GM21390 (cell line): ENCODE measurements around the gene MID1.

Experiments
- ATAC-seq: cut with Tn5 transposase; IDR thresholded peaks from one replicate; pipeline ENCODE4 v1.9.1; 2021; ENCODE audit not compliant: unreplicated experiment

Gene MID1

DNA sequence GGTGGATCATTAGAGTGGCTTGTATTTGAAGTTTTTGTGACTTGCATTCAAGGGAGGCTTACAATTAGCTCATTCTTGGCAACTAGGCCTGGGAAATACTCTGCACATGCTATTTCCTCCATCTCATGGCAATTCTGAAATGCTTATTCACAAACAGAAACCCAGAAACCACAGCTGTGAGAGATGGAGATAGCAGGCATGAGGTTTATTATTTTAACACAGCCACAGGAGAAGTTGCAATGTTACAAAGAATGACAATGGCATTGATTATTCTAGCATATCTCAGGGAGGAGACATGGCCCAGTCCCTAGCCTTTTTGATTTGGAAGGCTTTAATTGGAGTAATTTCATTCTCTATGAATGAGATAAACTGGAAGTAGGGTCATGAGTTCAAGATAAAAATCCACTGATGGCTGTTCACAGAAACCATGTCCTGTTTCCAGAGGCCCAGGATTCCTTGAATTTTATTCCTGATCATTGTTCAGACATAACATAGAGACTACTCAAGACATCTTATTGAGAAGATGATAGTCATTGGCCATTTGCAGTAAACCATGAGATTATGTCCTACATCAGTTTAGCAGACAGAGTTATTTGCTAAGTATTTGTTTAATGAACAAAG, 123.9 kb downstream of the MID1 start:
- no peak for ATAC-seq

DNA sequence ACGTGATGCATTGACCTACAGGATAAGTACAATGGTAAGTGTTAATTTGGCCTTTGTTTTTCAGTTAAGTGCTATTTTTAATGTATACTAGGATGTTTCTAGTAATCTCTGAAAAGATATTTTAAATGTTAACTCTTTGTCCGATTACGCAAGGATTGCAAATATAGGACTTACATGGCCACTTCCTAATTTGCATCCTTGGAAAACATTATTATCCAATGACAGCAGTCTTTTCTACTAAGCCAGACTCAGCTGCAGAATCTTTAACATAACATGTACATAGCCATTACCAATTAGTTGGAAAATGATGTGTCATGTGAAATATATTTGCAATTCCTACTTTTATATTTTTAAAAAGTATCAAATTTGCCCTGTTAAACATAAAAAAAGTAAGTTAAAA, 124.7 kb downstream of the MID1 start:
- ATAC-seq, result no peak

DNA sequence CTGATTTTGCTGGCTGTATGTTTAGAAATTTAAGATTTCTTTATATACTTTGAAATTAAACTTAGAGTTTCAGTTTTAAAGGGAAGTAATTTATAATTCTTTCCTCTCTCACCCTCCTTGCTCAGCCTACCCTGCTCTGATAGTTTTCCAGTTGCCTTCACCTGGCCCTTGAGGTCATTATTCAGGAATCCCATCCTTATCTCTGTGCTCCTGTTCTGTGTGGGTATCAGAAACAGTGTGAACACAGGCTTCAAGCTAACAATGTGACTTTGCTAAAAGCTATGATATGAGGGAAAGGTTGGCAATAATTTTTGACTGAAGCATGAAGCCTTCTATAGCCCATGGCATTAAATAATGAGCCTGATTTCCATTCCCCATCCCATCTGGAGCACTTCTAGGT, 128.1 kb downstream of the MID1 start:
- ATAC-seq, result no peak

DNA sequence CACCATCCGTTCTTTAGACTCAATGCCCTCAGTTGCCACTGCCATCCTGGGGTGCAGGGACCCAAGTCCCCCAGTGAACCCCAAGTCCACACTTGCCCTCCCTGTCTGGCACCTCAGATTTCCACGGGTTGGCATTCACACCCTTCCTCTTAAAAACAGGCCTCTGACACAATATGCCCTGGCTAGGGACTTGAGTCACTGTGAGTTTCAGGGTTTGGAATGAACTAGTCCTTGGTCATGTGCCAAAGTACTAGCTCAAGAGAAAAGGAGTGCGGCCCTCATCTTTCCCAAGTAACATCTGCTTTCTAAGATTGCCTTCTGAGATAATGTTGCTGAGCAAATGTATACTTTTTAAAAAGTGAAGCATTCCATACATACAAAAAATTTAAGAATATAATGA, 134.0 kb downstream of the MID1 start:
- no peak for ATAC-seq

DNA sequence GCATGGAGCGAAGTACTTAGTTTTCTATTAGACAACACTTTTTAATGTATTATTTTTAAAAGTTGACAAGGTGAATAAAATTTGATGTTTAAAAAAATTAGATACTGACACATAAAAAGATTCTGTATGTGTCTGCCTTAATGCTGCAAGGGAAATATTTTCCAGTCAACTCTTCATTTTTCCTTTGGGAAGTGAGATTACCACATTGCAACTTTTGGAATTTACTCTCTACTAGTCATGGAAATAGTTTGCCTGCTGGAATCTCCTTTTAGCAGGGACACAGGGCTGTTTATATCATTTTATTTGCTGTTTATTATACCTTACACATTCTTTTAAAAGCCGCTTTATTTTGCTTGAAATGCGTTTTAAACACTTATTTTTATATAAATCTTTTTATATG, 135.1 kb downstream of the MID1 start:
- ATAC-seq, result no peak

DNA sequence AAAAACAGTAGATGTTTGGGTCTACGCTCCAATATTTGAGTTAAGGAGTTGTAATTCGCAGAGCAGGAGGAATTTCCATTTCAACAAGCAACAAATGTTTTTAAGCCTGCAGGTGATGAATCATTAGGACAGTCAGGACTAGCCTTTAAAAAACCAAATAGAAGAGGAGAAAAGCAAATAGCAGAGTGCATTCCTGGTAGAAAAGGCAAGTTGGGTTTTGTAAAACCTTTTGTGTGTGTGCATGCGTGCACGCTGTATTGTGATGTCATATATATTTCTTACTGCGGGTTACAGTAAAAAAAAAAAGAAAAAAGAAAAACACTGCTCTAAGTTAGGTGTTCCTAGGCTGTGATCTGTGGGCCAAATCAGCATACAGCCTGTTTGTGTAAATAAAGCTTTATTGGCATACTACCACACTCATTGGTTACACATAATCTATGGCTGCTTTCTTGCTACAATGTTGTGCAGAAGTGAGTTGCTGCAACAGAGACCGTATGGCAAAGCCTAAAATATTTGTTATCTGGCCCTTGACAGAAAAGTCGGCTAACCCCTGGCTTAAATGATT, 135.6 kb downstream of the MID1 start:
- no peak for ATAC-seq

DNA sequence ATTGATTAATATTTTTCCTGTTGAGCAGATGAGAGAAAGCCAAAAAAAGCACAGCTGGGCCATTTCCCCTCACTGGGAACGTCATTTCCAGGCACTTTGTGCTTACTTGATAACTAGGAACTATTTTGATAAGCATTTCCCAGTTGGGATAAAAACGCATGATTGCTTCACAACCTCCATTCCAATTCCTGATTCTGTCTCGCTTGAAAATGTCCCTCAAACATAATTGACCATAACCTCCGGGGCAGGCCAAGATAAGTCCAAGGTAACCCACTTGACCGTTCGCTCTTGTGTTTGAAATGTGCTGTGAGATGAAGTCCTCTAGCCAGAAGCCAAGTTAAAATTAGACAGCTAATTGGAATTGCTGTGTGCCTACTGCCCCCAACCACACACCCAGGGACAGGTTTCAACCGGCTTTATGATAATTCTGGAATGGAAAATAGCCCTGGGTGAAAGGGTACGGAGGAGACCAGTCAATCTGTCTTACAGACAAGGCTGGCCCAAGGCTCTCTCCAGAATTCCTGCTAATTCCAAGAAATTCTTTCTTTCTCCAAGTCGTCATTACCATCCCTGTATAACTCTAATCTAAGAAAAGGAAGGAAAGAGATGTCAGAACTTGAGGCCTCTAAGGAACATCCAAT, 137.1 kb downstream of the MID1 start:
- no peak for ATAC-seq

DNA sequence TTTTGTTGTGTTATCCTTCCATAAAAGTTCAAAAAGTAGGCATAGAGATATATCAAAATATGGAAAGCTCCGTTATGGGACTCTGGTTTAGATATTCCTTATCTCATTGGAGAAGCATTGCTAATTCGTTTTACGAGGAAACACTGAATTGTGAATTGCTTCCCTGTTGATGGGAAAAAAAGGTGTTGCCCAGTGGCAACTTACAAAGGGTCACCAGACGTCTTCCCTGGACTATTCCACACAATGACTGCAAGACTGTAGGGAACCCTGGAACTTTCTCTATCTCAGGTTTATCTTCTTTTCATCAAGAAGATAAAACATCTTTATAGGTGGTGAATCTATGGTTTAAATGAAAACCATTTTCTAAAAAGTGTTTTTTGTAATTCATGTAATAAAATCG, 137.7 kb downstream of the MID1 start:
- ATAC-seq, result no peak

DNA sequence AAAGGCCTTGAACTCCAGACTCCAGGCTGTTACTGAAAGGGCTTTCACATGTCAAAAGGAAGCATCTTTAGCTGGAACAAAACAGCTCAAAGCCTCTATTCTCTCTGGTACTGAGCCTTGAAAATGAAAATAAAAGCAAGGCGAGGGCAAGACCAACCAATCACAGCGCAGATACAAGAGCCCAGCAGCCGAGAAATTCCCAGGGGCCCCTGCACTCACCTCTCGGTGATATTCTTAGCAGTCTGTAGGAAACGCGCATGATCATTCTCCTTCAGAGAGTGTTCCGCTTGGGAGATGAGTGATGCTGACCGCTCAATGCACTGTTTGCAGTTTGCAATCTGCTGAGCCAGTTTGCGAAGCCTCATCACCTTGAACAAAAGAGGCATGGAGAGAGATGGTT, 138.1 kb downstream of the MID1 start:
- ATAC-seq, result peak; percentile 96

DNA sequence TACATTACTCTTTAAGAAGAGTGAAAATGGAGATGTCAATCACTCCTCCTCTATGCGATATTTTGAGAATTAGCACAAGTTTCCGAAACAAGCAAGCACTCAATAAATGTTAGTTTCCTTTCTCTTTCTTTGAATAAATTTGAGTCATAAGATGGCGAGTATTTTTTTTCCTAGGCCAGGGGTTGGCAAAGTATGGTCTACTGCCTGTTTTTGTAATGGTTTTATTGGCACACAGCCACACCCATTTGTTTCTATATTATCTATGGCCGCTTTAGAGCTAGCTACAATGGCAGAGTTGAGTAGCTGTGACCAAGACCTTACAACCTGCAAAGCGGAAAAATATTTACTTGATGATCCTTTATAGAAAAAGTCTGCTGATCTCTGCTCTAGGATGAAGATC, 139.5 kb downstream of the MID1 start:
- ATAC-seq, result no peak

DNA sequence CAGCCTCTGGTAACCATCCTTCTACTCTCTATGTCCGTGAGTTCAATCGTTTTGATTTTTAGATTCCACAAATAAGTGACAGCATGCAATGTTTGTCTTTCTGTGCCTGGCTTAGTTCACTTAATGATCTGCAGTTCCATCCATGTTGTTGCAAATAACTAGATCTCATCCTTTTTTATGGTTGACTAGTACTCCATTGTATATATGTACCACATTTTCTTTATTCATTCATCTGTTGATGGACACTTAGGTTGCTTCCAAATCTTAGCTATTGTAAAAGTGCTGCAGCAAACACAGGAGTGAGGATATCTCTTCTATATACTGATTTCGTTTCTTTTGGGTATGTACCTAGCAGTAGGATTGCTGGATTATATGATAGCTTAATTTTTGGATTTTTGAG, 140.9 kb downstream of the MID1 start:
- ATAC-seq, result no peak

DNA sequence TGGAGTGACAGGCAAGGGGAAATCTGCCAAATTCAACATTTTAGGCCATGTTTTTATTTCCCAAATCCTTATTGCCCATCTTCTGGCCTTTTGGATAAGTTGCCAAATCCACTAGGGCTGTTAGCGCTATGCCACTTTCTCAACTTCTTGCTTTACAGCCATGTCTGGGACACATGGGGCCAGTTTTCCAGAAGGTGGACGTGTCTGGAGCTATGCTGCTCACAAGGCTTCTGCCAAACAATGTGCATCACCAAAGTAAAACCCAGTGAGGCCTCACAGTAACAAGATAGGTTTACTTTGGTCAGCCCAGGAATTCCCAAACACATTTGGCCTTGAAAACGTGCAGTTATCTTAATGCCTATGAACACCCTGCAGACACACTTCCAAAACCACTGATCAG, 142.9 kb downstream of the MID1 start:
- ATAC-seq, result no peak

DNA sequence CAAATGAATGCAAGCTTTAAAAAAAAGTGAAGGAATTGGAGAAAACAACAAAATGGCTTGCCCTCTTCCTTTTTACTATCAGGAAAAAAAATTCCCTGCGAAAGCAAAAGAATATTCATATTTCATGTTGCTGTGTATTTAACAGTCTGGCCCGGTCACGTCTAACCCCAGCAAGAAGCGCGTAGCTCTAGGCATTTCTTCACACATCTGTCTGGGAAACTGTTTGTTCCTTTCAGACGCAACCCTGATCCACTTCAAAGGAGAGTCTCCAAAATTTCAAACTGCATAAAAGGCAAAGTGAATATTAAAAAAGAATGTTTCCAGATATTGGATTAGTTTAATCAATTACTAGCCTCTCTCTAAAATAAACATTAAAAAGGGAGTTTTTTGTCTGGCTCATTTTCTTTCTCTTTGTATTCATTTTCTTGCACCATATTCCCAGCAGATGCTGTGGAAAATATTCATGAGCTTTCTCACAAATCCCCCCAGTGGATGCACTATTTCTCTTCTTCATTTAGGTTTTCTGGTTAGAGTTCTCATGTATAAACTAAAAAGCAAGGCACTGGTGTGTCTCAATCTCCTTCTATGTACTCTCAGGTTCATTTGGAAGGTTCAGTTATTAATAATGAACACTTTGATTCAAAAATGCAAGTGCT, 145.3 kb downstream of the MID1 start:
- no peak for ATAC-seq

DNA sequence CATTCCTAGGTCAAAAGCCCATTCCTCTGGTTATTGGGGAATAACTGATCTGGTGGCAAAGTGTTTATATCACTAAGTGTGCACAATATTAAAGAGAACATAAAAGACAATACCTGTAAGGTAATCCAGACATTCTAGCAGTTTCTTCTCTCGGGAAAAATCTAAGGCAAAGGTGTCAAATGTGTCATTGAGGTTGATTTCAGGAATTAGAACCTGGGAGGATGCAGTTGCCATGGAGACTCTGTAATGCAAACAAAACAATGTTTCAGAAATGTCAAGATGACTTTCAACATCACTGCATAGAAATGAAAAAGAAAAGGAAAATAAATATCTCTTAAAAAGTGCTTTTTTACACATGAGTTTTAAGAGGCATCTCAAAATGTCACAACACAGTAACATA, 145.9 kb downstream of the MID1 start:
- ATAC-seq, result no peak

DNA sequence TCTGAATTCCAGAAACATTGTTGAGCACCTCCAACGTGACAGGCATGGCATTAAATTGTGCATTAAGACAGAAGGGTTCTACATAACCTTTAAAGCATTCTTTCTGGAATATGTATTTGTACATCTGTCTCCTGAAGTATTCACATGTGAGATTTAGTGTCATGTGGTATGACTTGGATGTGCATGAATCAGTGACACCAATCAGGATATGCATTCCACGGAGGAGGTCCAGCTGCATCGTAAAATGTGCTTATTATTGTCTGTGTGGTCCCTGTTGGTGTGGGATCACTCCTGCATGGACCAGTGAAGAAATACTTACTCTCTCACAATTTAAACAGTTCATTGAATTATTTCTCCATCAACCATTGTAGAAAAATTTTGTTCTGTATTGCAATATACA, 149.0 kb downstream of the MID1 start:
- ATAC-seq, result no peak

DNA sequence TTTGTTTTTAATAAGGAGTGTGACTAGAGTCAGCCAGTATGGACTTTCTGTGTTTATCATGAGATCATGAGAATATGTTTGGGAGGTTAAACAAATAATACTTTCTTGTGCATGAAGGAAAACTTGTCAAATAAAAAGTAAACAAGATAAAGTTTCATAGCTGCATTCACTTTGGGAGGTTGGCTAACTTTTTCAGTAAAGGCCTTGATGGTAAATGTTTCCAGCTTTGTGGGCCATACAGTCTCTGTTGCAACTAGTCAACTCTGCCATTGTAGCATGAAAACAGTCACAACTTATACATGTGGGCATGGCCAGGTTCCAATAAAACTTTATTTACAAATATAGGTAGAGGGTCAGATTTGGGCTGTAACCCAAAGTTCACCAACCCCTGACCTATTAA, 150.4 kb downstream of the MID1 start:
- no peak for ATAC-seq

DNA sequence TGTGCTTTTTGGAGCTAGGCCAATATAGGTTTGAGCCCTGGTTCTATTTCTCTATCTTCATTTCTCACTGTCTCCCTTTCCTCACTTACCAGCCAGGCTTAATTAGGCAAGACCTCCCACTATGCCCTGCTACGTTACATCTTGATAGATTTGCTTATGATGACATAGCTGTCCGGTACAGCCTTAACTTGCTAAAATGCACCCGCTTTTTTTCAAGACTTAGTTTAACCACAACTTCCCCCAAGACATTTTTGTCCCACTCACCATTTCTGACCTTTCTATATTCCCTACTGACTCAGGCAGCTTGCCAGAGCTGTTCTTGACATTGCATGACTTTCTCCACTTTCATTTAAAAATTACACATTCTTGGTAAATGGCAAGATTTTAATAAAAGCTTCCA, 152.6 kb downstream of the MID1 start:
- no peak for ATAC-seq

DNA sequence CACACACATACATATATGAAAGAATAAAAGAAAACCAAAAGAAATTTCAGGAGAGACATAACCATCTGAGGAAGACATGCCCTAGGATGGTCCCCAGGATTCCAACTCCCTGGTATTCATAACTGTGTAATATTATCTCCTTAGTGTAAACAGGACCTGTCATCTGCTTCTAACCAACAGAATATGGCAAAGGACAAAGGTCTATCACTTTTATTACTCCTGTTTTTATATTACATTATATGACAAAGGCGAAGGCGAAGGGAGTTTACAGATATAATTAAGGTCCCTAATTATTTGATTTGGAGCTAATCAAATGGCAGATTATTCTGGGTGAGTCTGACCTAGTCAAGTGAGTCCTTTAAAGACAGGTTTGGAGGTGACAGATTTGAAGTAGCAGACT, 155.1 kb downstream of the MID1 start:
- ATAC-seq, result no peak

DNA sequence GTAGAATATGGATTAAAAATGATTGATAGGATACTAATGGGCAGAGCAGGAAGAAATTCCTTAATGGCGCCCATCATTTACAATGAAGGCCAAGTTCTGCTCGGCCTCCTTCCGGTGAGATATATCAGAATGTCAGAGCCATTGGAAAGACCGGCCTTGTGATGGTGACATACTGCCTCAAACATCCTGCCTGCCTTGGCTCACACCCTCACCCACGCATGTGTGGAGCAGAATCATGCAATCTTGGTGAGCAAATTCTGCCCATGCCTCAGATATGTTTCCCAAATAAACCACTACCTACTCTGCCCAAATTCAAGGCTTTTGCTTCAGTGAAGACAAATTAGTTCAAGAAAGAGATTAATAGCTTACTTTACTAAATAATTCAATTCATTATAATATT, 163.3 kb downstream of the MID1 start:
- ATAC-seq, result no peak

DNA sequence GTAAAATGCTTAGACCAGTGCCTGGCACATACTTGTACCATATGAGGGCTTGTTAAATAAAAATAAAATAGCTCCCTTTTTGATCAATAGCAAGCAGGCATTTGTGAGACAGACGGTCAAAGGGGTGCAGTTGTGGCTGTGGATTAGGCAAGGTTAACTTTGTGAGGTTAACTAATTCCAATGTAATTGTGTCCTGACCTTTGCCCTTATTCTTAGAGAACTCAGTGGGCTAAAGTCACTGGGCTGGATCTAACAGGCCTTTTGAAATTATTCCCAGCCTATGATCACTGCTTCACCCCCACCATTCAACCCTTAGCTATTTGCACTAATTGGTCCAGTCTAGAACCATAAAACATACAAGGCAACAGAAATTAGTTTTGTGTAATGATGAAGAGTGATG, 166.4 kb downstream of the MID1 start:
- ATAC-seq, result no peak

DNA sequence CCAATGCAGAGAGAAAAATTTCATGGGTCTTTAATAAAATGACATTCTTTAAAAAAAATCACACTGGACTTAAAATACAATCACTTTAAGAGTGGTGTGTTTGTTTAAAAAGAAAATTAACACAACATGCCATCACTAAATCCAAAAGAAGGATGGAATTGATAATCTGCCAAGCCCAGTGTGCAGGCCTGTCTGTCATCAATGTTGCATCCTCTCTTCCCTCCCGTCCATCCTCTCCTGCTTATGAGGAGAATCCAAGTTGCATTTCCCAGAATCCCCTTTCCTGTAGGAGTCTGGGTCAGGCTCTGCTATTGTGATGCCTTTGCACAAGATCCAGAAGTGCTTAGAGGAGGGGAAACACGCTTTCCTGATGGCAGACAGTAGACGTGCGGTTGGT, 169.4 kb downstream of the MID1 start:
- ATAC-seq, result no peak

DNA sequence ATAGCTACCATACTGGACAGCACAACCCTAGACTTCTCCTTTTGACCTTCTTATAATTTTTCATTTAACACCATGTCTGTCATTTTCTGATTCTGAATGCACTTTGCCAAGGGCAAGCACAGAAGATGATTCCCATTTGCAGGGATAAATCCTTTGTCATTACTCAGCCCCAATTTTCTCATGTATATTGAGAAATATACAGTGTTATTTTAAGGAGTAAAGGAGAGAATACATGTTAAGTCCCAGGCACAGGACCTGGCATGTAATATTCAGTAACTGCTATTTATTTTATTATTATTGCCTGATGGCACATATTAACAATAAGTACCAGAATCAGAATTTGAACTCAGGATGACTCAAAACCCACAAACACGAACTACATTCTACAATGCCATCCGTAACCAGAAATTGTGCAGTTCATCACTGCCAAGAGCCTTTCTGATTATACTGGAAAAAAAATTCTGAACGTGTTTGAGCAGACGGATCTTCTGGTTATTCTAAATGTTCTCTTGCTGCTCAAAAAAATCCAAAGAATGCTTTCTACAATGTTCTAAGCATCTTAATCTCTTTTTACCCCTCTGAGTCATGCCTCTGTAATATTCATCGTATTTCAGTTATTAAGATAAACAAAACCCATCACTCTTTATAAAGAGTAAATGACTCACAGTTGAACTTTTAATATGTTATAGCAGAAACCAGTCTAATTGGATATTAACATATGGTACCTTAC, 170.0 kb downstream of the MID1 start:
- ATAC-seq, result no peak
